Hair follicle dermal papilla cell (primary cell): ENCODE data around the gene NEK1. TPM values are rescaled to one million over a fixed set of nuclear protein-coding genes. Genes with fewer than 3 reads are reported as not detected.

ENCODE experiments used
- total RNA-seq: library from RNA; depleted of rRNA; stranded (reverse); fragments of >200 nt; gene quantifications from 2 replicates; pipeline ENCODE4 v1.2.3, GENCODE V29; 2012

Gene NEK1, protein sequence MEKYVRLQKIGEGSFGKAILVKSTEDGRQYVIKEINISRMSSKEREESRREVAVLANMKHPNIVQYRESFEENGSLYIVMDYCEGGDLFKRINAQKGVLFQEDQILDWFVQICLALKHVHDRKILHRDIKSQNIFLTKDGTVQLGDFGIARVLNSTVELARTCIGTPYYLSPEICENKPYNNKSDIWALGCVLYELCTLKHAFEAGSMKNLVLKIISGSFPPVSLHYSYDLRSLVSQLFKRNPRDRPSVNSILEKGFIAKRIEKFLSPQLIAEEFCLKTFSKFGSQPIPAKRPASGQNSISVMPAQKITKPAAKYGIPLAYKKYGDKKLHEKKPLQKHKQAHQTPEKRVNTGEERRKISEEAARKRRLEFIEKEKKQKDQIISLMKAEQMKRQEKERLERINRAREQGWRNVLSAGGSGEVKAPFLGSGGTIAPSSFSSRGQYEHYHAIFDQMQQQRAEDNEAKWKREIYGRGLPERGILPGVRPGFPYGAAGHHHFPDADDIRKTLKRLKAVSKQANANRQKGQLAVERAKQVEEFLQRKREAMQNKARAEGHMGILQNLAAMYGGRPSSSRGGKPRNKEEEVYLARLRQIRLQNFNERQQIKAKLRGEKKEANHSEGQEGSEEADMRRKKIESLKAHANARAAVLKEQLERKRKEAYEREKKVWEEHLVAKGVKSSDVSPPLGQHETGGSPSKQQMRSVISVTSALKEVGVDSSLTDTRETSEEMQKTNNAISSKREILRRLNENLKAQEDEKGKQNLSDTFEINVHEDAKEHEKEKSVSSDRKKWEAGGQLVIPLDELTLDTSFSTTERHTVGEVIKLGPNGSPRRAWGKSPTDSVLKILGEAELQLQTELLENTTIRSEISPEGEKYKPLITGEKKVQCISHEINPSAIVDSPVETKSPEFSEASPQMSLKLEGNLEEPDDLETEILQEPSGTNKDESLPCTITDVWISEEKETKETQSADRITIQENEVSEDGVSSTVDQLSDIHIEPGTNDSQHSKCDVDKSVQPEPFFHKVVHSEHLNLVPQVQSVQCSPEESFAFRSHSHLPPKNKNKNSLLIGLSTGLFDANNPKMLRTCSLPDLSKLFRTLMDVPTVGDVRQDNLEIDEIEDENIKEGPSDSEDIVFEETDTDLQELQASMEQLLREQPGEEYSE (N-terminal part only)
- 9.0 and 10.1 TPM in 2 replicates for total RNA-seq

DNA sequence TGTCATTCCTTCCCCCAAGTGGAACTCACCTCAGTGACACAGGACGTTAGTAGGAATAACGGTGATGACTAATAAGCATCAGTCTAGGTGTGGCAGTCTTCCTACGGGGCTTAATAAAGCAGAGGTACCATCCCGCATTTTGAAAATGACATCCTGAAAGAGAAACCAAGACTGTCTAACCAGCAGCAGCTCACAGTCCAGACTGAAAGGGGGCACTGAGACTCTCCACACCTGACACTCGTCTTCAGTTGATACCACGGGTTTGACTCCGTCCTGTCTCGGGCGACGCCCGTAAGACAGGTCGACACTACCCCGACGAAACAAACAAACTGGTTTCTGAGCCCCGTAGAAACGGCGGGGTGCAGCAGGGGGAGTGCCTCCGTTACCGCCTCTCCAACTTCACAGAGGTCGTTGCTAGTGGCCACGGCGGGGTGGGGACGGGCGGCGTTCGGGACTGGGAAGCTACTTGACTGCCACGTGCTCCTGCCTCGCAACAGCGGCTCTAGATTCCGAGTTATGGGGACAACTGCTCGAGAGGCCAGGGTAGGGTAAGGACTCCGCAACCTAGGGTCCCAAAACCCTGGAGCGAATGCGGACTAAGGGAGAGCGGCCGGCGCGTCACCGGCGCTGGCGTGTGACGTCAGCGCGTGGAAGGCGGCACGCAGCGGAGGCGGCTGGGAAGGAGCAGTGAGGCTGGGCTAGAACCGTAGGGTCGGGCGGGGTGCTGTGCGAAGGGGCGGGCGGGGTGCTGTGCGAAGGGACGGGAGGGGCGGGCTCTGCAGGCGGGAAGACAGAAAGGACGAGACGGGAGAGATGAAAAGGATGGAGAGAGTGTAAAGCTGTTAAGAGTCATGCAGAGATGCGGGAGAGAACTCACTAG, at the start of gene NEK1:
Gene NEK1 (minus strand): TSS at position 593 of the 880 bp plus-strand sequence. CDS start 9,953 bp downstream, outside the sequence.

DNA sequence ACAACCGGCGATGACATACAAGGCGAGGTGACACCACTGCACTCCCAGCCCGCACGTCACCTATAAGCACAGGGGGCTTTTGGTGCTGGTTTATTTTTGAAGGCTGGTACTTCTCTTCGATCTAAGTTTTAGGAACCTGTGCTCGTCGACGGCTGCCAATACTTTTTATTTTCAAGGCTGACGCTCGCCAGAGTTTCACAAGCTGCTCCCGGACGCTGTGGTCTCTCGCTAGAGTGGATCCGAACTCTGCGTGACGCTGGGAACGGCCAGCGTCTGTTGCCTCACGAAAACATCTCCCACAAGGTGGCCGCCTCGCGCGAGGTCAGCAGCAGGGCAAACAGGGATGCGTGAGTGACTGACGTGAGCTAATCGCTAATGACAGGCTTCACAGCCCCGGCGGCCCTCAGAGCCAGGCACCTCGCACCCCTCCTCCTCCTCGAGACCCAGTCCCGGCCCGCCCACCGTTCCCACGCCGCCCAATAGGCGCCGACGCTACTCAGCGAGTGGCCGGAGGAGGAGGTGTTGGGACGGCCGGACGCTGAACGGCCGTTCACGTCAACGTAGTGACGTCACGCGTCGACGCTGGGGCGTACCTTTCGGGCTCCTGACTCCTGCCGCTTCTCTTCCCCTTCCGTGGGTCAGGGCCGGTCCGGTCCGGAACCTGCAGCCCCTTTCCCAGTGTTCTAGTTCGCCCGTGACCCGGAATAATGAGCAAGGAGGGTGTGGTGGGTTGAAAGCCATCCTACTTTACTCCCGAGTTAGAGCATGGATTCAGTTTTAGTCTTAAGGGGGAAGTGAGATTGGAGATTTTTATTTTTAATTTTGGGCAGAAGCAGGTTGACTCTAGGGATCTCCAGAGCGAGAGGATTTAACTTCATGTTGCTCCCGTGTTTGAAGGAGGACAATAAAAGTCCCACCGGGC, 7.8 kb upstream of the NEK1 start, which contains the start of gene CLCN3:
Gene CLCN3 (plus strand): TSS at position 621 of the 922 bp plus-strand sequence. CDS start 15,351 bp downstream, outside the sequence.

Other genes starting within 250 kb of the NEK1 start
- 34.2 and 35.5 TPM in 2 replicates for gene CLCN3, start 8.0 kb upstream of the NEK1 start, total RNA-seq
- gene HPF1, start 145.4 kb upstream of the NEK1 start, total RNA-seq: 13.8 and 18.7 TPM in 2 replicates